Amniotic stem cell (primary cell): ENCODE measurements around the gene GNG7.
"Not testable (repeated sequence)": the region's sequence is repeated elsewhere in the genome, so short reads cannot be mapped to it uniquely, and the experiment has no call there.

Experiments
- DNase-seq: peaks from one replicate; lab custom pipeline; 2025; lab: John Stamatoyannopoulos, UW

The GNG7 gene

GRCh38 chr19:2675892-2676291, 26.6 kb downstream of the GNG7 start:
- no peak for DNase-seq

GRCh38 chr19:2670217-2670616, 32.3 kb downstream of the GNG7 start:
- DNase-seq = no peak

GRCh38 chr19:2668175-2668763, 34.2 kb downstream of the GNG7 start:
- DNase-seq = no peak

GRCh38 chr19:2667349-2667748, 35.1 kb downstream of the GNG7 start:
- DNase-seq = not testable (repeated sequence)

- no peak for DNase-seq
Measured at GRCh38 chr19:2666344-2666994, 36.0 kb downstream of the GNG7 start.

GRCh38 chr19:2665103-2665502, 37.4 kb downstream of the GNG7 start:
- no peak for DNase-seq

GRCh38 chr19:2663920-2664571, 38.4 kb downstream of the GNG7 start:
- DNase-seq = no peak

- DNase-seq = no peak
Measured at GRCh38 chr19:2661615-2662014, 40.9 kb downstream of the GNG7 start.

- no peak for DNase-seq
Measured at GRCh38 chr19:2659856-2660432, 42.5 kb downstream of the GNG7 start.

GRCh38 chr19:2656533-2656932, 46.0 kb downstream of the GNG7 start:
- DNase-seq = no peak

GRCh38 chr19:2653710-2654707, 48.5 kb downstream of the GNG7 start:
- DNase-seq = no peak

- DNase-seq = no peak
Measured at GRCh38 chr19:2653218-2653617, 49.3 kb downstream of the GNG7 start.

- no peak for DNase-seq
Measured at GRCh38 chr19:2652504-2653099, 49.9 kb downstream of the GNG7 start.

- not testable (repeated sequence) for DNase-seq
Measured at GRCh38 chr19:2651002-2651733, 51.3 kb downstream of the GNG7 start.

- DNase-seq = no peak
Measured at GRCh38 chr19:2650515-2650914, 52.0 kb downstream of the GNG7 start.

- DNase-seq = peak; percentile 13
Measured at GRCh38 chr19:2648528-2648937, 54.0 kb downstream of the GNG7 start.

GRCh38 chr19:2648099-2648498, 54.4 kb downstream of the GNG7 start:
- no peak for DNase-seq

GRCh38 chr19:2646866-2647535, 55.5 kb downstream of the GNG7 start:
- no peak for DNase-seq

GRCh38 chr19:2645826-2646225, 56.7 kb downstream of the GNG7 start:
- DNase-seq = no peak

- not testable (repeated sequence) for DNase-seq
Measured at GRCh38 chr19:2643123-2643737, 59.3 kb downstream of the GNG7 start.
